ENCODE data around the gene BTBD2. TPM values are rescaled to one million over a fixed set of nuclear protein-coding genes. Genes with fewer than 3 reads are reported as not detected.

Gene BTBD2
- total and polyA plus RNA-seq, 4 donors = 45.6 to 183 (median 111) TPM

- peaks cover 72% of the 10 kb centered on the region for H3K36me3 ChIP-seq (ENCODE audit: control insufficient read depth, insufficient read depth, low read length)
- H3K9me3 ChIP-seq (ENCODE audit: control insufficient read depth, insufficient read depth, low read length) = no peaks in the 10 kb centered on the region
- H3K4me1 ChIP-seq (ENCODE audit: control insufficient read depth, insufficient read depth, low read length) = peaks cover 37% of the 10 kb centered on the region
- no peaks in the 10 kb centered on the region for H3K27me3 ChIP-seq (ENCODE audit: control insufficient read depth, insufficient read depth, low read length)
- no peak overlapping the region for H3K27ac ChIP-seq (ENCODE audit: low read depth, low read length)
- DNase-seq (ENCODE audit: low read depth in 4 of 6, low spot score in 6 of 6) = no peak
- H3K4me3 ChIP-seq (ENCODE audit: low read depth, low read length) = no peak overlapping the region
- WGBS (ENCODE audit: insufficient coverage) = 86% methylated on average over 15 of the region's 15 CpGs
These were observed 61.0 kb downstream of the BTBD2 start for GRCh38 chr19:1954532-1954933.

DNA sequence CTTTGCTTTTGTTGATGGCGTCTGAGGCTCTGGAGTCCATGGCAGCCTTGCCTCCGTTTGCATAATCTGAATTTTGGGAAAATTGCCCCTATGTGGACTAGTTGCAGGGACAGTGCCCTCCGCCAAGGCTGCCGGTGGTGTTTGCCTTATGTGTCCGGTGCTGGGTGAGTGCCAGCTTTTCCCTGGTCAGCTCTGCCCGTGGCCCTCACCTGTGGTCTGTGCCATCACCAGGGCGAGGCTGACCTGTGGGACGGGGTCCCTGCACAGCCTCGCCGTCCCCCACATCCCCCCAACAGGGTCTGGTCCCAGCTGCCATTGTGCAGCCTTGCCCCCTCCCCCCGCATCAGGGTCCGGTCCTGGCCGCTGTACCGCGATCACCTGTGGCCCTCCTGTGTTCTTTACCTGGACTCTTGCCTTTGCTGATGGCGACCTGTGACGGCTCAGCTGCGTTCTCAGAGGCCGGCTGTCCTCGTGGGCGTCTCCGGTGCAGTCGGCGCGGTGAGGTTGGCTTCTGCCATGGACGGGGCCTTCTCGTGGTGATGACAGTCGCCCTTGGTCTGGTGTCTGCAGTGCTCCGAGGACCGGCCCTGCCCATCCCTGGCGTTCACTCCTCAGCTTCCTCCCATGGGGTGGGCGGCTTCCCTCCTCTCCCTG is 61.9 kb downstream of the BTBD2 start:
- Histone ChIP-seq H3K27me3 (ENCODE audit: control insufficient read depth, insufficient read depth, low read length) (no peaks in the 10 kb centered on the region), H3K9me3 (ENCODE audit: control insufficient read depth, insufficient read depth, low read length) (no peaks in the 10 kb centered on the region), H3K4me1 (ENCODE audit: control insufficient read depth, insufficient read depth, low read length) (peaks cover 37% of the 10 kb centered on the region), H3K27ac (ENCODE audit: low read depth, low read length) (no peak overlapping the region), H3K4me3 (ENCODE audit: low read depth, low read length) (no peak overlapping the region), H3K36me3 (ENCODE audit: control insufficient read depth, insufficient read depth, low read length) (peaks cover 81% of the 10 kb centered on the region)
- whole genome bisulfite sequencing (ENCODE audit: insufficient coverage) = 91% methylated on average over 31 of the region's 32 CpGs
- no peak for DNase-seq (ENCODE audit: low read depth in 4 of 6, low spot score in 6 of 6)

GRCh38 chr19:1953037-1953436 is 62.5 kb downstream of the BTBD2 start:
- Histone ChIP-seq H3K27me3 (ENCODE audit: control insufficient read depth, insufficient read depth, low read length) (no peaks in the 10 kb centered on the region), H3K27ac (ENCODE audit: low read depth, low read length) (no peak overlapping the region), H3K36me3 (ENCODE audit: control insufficient read depth, insufficient read depth, low read length) (peaks cover 83% of the 10 kb centered on the region), H3K4me3 (ENCODE audit: low read depth, low read length) (no peak overlapping the region), H3K9me3 (ENCODE audit: control insufficient read depth, insufficient read depth, low read length) (no peaks in the 10 kb centered on the region), H3K4me1 (ENCODE audit: control insufficient read depth, insufficient read depth, low read length) (peaks cover 37% of the 10 kb centered on the region)
- 90% methylated on average over 16 of the region's 19 CpGs for WGBS (ENCODE audit: insufficient coverage)
- no peak for DNase-seq (ENCODE audit: low read depth in 4 of 6, low spot score in 6 of 6)

DNA sequence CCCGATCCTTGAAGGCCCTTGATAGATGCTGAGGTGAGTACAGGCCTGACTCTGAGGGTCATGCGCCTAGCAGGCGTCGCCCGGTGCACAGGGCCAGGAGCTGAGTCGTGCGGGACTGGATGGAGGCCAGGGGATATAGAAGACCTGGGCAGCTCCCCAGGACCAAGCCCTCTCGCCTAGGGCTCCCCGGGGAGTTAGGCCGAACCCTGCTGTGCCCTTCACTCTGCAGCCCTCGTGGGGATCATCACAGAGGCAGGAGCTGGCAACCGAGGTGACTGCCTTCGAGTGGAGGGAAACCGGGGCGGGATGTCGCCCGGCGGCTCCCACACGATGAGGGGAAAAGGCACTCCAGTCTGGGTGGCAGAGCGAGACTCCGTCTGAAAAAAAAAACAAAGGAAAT is 62.9 kb downstream of the BTBD2 start:
- Histone ChIP-seq H3K9me3 (ENCODE audit: control insufficient read depth, insufficient read depth, low read length) (no peaks in the 10 kb centered on the region), H3K4me3 (ENCODE audit: low read depth, low read length) (no peak overlapping the region), H3K4me1 (ENCODE audit: control insufficient read depth, insufficient read depth, low read length) (peaks cover 33% of the 10 kb centered on the region), H3K27ac (ENCODE audit: low read depth, low read length) (no peak overlapping the region), H3K27me3 (ENCODE audit: control insufficient read depth, insufficient read depth, low read length) (no peaks in the 10 kb centered on the region), H3K36me3 (ENCODE audit: control insufficient read depth, insufficient read depth, low read length) (peaks cover 84% of the 10 kb centered on the region)
- DNase-seq (ENCODE audit: low read depth in 4 of 6, low spot score in 6 of 6) = no peak
- WGBS (ENCODE audit: insufficient coverage) = 84% methylated on average over 21 of the region's 21 CpGs

DNA sequence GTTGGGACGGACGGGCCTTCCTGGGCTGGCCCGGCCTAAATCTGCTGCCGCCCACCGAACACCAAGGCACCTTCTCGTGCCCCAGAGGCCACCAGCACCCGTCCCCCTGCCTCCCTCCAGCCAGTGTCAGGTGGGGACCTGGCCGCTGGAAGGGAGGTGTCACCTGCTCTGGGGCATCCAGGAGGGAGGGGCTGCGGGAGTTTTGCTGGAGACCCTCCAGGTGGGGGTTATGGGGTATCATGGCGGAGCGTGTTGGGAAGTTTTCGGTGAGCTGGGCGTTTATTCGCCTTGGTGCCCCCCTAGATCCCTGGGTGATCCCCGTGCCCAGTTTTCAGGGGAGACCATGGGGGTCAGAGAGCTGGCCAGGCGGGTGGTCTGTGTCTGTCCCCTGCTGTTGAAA is 64.9 kb downstream of the BTBD2 start:
- no peaks in the 10 kb centered on the region for H3K27me3 ChIP-seq (ENCODE audit: control insufficient read depth, insufficient read depth, low read length)
- H3K36me3 ChIP-seq (ENCODE audit: control insufficient read depth, insufficient read depth, low read length) = peaks cover 71% of the 10 kb centered on the region
- WGBS (ENCODE audit: insufficient coverage) = 97% methylated on average over 16 of the region's 16 CpGs
- peaks cover 13% of the 10 kb centered on the region for H3K4me1 ChIP-seq (ENCODE audit: control insufficient read depth, insufficient read depth, low read length)
- DNase-seq (ENCODE audit: low read depth in 4 of 6, low spot score in 6 of 6) = no peak
- no peak overlapping the region for H3K4me3 ChIP-seq (ENCODE audit: low read depth, low read length)
- H3K9me3 ChIP-seq (ENCODE audit: control insufficient read depth, insufficient read depth, low read length) = no peaks in the 10 kb centered on the region
- H3K27ac ChIP-seq (ENCODE audit: low read depth, low read length) = no peak overlapping the region

- Histone ChIP-seq H3K27ac (ENCODE audit: low read depth, low read length) (no peak overlapping the region), H3K27me3 (ENCODE audit: control insufficient read depth, insufficient read depth, low read length) (no peaks in the 10 kb centered on the region), H3K9me3 (ENCODE audit: control insufficient read depth, insufficient read depth, low read length) (no peaks in the 10 kb centered on the region), H3K36me3 (ENCODE audit: control insufficient read depth, insufficient read depth, low read length) (peaks cover 69% of the 10 kb centered on the region), H3K4me3 (ENCODE audit: low read depth, low read length) (no peak overlapping the region), H3K4me1 (ENCODE audit: control insufficient read depth, insufficient read depth, low read length) (peaks cover 9% of the 10 kb centered on the region)
- 95% methylated on average over 41 of the region's 44 CpGs for WGBS (ENCODE audit: insufficient coverage)
- DNase-seq (ENCODE audit: low read depth in 4 of 6, low spot score in 6 of 6) = no peak
These were observed 66.0 kb downstream of the BTBD2 start for GRCh38 chr19:1949304-1950101.

- Histone ChIP-seq H3K9me3 (ENCODE audit: control insufficient read depth, insufficient read depth, low read length) (no peaks in the 10 kb centered on the region), H3K27me3 (ENCODE audit: control insufficient read depth, insufficient read depth, low read length) (no peaks in the 10 kb centered on the region), H3K27ac (ENCODE audit: low read depth, low read length) (no peak overlapping the region), H3K4me1 (ENCODE audit: control insufficient read depth, insufficient read depth, low read length) (peaks cover 23% of the 10 kb centered on the region), H3K4me3 (ENCODE audit: low read depth, low read length) (no peak overlapping the region), H3K36me3 (ENCODE audit: control insufficient read depth, insufficient read depth, low read length) (peaks cover 63% of the 10 kb centered on the region)
- DNase-seq (ENCODE audit: low read depth in 4 of 6, low spot score in 6 of 6) = no peak
- WGBS (ENCODE audit: insufficient coverage) = 86% methylated on average over 33 of the region's 34 CpGs
These were observed 67.8 kb downstream of the BTBD2 start for GRCh38 chr19:1947651-1948209.

GRCh38 chr19:1945899-1946298 is 69.6 kb downstream of the BTBD2 start:
- no peak for DNase-seq (ENCODE audit: low read depth in 4 of 6, low spot score in 6 of 6)
- WGBS (ENCODE audit: insufficient coverage) = 80% methylated on average over 11 of the region's 18 CpGs
- no peak overlapping the region for H3K27ac ChIP-seq (ENCODE audit: low read depth, low read length)

GRCh38 chr19:1944916-1945561 is 70.5 kb downstream of the BTBD2 start:
- Histone ChIP-seq H3K9me3 (ENCODE audit: control insufficient read depth, insufficient read depth, low read length) (no peaks in the 10 kb centered on the region), H3K36me3 (ENCODE audit: control insufficient read depth, insufficient read depth, low read length) (peaks cover 48% of the 10 kb centered on the region), H3K27ac (ENCODE audit: low read depth, low read length) (no peak overlapping the region), H3K27me3 (ENCODE audit: control insufficient read depth, insufficient read depth, low read length) (no peaks in the 10 kb centered on the region), H3K4me1 (ENCODE audit: control insufficient read depth, insufficient read depth, low read length) (peaks cover 34% of the 10 kb centered on the region), H3K4me3 (ENCODE audit: low read depth, low read length) (no peak overlapping the region)
- DNase-seq (ENCODE audit: low read depth in 4 of 6, low spot score in 6 of 6) = no peak
- 94% methylated on average over 30 of the region's 30 CpGs for whole genome bisulfite sequencing (ENCODE audit: insufficient coverage)

More at GRCh38 chr19:1945899-1946298, 69.6 kb downstream of the BTBD2 start:
- Histone ChIP-seq H3K9me3 (ENCODE audit: control insufficient read depth, insufficient read depth, low read length) (no peaks in the 10 kb centered on the region), H3K4me3 (ENCODE audit: low read depth, low read length) (no peak overlapping the region), H3K36me3 (ENCODE audit: control insufficient read depth, insufficient read depth, low read length) (peaks cover 54% of the 10 kb centered on the region), H3K4me1 (ENCODE audit: control insufficient read depth, insufficient read depth, low read length) (peaks cover 30% of the 10 kb centered on the region), H3K27me3 (ENCODE audit: control insufficient read depth, insufficient read depth, low read length) (no peaks in the 10 kb centered on the region)
